Heart left ventricle (tissue), 16 donors: Measurements from ENCODE around the gene PCNA. TPM values are rescaled to one million over a fixed set of nuclear protein-coding genes. Genes with fewer than 3 reads are reported as not detected.
"Not testable (repeated sequence)": the region's sequence is repeated elsewhere in the genome, so short reads cannot be mapped to it uniquely, and the experiment has no call there.

Source experiments
- ATAC-seq, 4 donors: fragments of 200-7000 bp; cut with Tn5 transposase; one replicate each; pipeline ENCODE4 v1.9.1; 2020 to 2022; ENCODE audit warnings: moderate library complexity in 4 of 4, mild to moderate bottlenecking in 3 of 4, moderate number of reproducible peaks in 1 of 4
- DNase-seq, 5 donors: peaks; one replicate each; pipeline ENCODE4 v3.0.0-alpha.2; 2020
- H3K27ac ChIP-seq, 12 donors: fragments of 200-600 bp; sonication (generic) in 4 of 12; one replicate each; pipeline versions ENCODE4 v1.5.0 to v1.8.0; 2016 to 2022; ENCODE audit warnings: mild to moderate bottlenecking in 2 of 12
- H3K27me3 ChIP-seq, 9 donors: fragments of 200-600 bp; sonication (generic) in 2 of 9; one replicate each; pipeline versions ENCODE4 v1.5.1 to v1.8.0; 2016 to 2022; ENCODE audit warnings: mild to moderate bottlenecking in 3 of 9
- H3K36me3 ChIP-seq, 9 donors: fragments of 200-600 bp; sonication (generic) in 2 of 9; one replicate each; pipeline versions ENCODE4 v1.5.0 to v1.8.0; 2018 to 2022; ENCODE audit warnings: mild to moderate bottlenecking in 2 of 9
- H3K4me1 ChIP-seq, 12 donors: fragments of 200-600 bp; sonication (generic) in 4 of 12; one replicate each; pipeline versions ENCODE4 v1.5.0 to v1.8.0; 2016 to 2022; ENCODE audit warnings: mild to moderate bottlenecking in 3 of 12
- H3K4me3 ChIP-seq, 12 donors: fragments of 200-600 bp; sonication (generic) in 4 of 12; one replicate each; pipeline versions ENCODE4 v1.5.0 to v1.8.0; 2017 to 2022; ENCODE audit warnings: mild to moderate bottlenecking in 9 of 12, moderate library complexity in 4 of 12
- H3K9me3 ChIP-seq, 12 donors: fragments of 200-600 bp; sonication (generic) in 4 of 12; one replicate each; pipeline versions ENCODE4 v1.5.0 to v1.8.0; 2016 to 2022; ENCODE audit warnings: mild to moderate bottlenecking in 1 of 12
- CTCF ChIP-seq, 12 donors: fragments of 200-600 bp; sonication (generic) in 4 of 12; IDR thresholded peaks; one replicate each; pipeline versions ENCODE4 v1.5.0 to v1.8.0; 2018 to 2022; ENCODE audit warnings: antibody characterized with exemption in 12 of 12, mild to moderate bottlenecking in 5 of 12
- POLR2A ChIP-seq, 2 donors: fragments of 450-650 bp; IDR thresholded peaks; one replicate each; pipeline ENCODE4 v1.6.1; 2017; ENCODE audit warnings: antibody characterized with exemption in 2 of 2, mild to moderate bottlenecking in 2 of 2, moderate library complexity in 2 of 2
- WGBS, 4 donors: extraction: QIAGEN DNeasy Blood & Tissue Kit in 2 of 4; methylation state at CpG; one replicate each; pipeline versions ENCODE4 v1.1.5 to v1.1.7; 2013 to 2018; 5-methylcytosine and 5-hydroxymethylcytosine counted together
- intact Hi-C, 10 donors: fragments of 100-400 bp; cut with DNase I; formaldehyde crosslinking; loops; one replicate each; pipeline versions ENCODE4 v1.11.1 to v1.14.2; 2022
- polyA plus RNA-seq, 2 donors: library from polyadenylated mRNA; stranded (reverse); fragments of 200-250 nt; gene quantifications; one replicate each; pipeline ENCODE4 v1.2.3, GENCODE V29; 2013
- total RNA-seq, 9 donors: library from RNA; depleted of rRNA in 2 of 9; stranded (reverse); fragments of >200 nt in 2 of 9; fragmentation: NEBNext Ultra II Directional in 3 of 9; extraction: Animal tissue kit (Norgen Biotek cat#: 25700) in 3 of 9; gene quantifications; one replicate each; pipeline versions ENCODE4 v1.1.0 to v1.2.4, GENCODE V29; 2016 to 2023
- donor health status: ischemic (EF 13 %, LVEDD 7.1; RV severe dilation, severe dysfunction).
- donor health status: healthy with polysubstance abuse.
- donor health status: DM: no; HTN: yes; CAD: no.
- donor health status: DM: no; HTN: no; CAD: no.
- donor health status: ischemic (EF 25% LVEDD 6.9; RV normal size, moderate dysfunction).
- donor health status: ischemic (EF 25% LVEDD 5.7; RV mildly dilated, moderate dysfunction).
- donor health status: healthy.
- donor health status: DM: yes; HTN: yes; CAD: no.
- donor health status: ischemic (EF 35%, LVEDD 5.7; RV mildly dilated, moderate dysfunction).
- donor health status: nonischemic (EF 11% LVEDD 7.7; RV severe dilation, severe dysfunction).
- donor health status: DM: yes; HTN: yes; CAD: no.
- donor health status: PGD.
- donor health status: ischemic (EF 29% LVEDD 5.4; RV normal size, mild dysfunction).
- donor health status: nonischemic (EF 23%, LVEDD 6.1; RV moderate dilation, normal function).

The PCNA gene
- total and polyA plus RNA-seq, 11 donors = 18.7 to 52.7 (median 22.9) TPM

- H3K36me3 ChIP-seq = no peaks in the 10 kb centered on the region
- H3K4me3 ChIP-seq = no peak overlapping the region
- peaks cover 0 to 62% (median 0%) of the 10 kb centered on the region in 12 donors for H3K4me1 ChIP-seq
- intact Hi-C loops = no loop called here
- 91 to 92% (median 92%) methylated on average over 10 of the region's 10 CpGs for WGBS, 4 donors
- no peaks in the 10 kb centered on the region for H3K27me3 ChIP-seq
- H3K27ac ChIP-seq = peak overlapping the region in 1 of 12 donors; percentile 97
- TF ChIP-seq POLR2A (IDR thresholded peaks at IDR 0.05) (no peak), CTCF (IDR thresholded peaks at IDR 0.05) (no peak)
- DNase-seq (peak; percentile 21 to 77 (median 60)), ATAC-seq (peak; percentile 44 to 79 (median 74))
- no peaks in the 10 kb centered on the region for H3K9me3 ChIP-seq
Observed at GRCh38 chr20:5080384-5080877, 39.3 kb downstream of the PCNA start.

GRCh38 chr20:5078399-5078958, 41.3 kb downstream of the PCNA start:
- peak overlapping the region; percentile 22 to 97 (median 53) for H3K27ac ChIP-seq
- 45 to 61% (median 55%) methylated on average over 11 of the region's 11 CpGs for WGBS, 4 donors
- peaks cover 0 to 64% (median 6%) of the 10 kb centered on the region in 12 donors for H3K4me1 ChIP-seq
- no peaks in the 10 kb centered on the region for H3K27me3 ChIP-seq
- H3K36me3 ChIP-seq = no peaks in the 10 kb centered on the region
- DNase-seq (peak; percentile 61 to 71 (median 69)), ATAC-seq (peak; percentile 78 to 92 (median 84))
- TF ChIP-seq POLR2A (IDR thresholded peaks at IDR 0.05) = no peak
- no peak for TF ChIP-seq CTCF (IDR thresholded peaks at IDR 0.05)
- intact Hi-C loops = no loop called here
- peak overlapping the region in 9 of 12 donors; percentile 19 to 50 (median 37) for H3K4me3 ChIP-seq
- no peaks in the 10 kb centered on the region for H3K9me3 ChIP-seq

GRCh38 chr20:5077761-5078387, 41.9 kb downstream of the PCNA start:
- Histone ChIP-seq H3K4me1 (peaks cover 0 to 70% (median 12%) of the 10 kb centered on the region in 12 donors), H3K27me3 (no peaks in the 10 kb centered on the region), H3K27ac (peak overlapping the region; percentile 22 to 97 (median 53)), H3K9me3 (no peaks in the 10 kb centered on the region), H3K36me3 (no peaks in the 10 kb centered on the region), H3K4me3 (peak overlapping the region in 8 of 12 donors; percentile 19 to 50 (median 38))
- DNase-seq = no peak
- no peak for ATAC-seq
- WGBS, 4 donors = 62 to 68% (median 68%) methylated on average over 4 of the region's 4 CpGs
- TF ChIP-seq POLR2A (IDR thresholded peaks at IDR 0.05) = no peak
- intact Hi-C loops = no loop called here

GRCh38 chr20:5076913-5077312, 42.8 kb downstream of the PCNA start:
- WGBS, 4 donors = 93 to 96% (median 95%) methylated on average over 2 of the region's 2 CpGs
- H3K9me3 ChIP-seq, H3K36me3 ChIP-seq, H3K4me3 ChIP-seq, H3K27me3 ChIP-seq, H3K27ac ChIP-seq, intact Hi-C loops, DNase-seq, ATAC-seq: not testable (repeated sequence)
- H3K4me1 ChIP-seq = peaks cover 0 to 71% (median 12%) of the 10 kb centered on the region in 12 donors

- H3K36me3 ChIP-seq = no peaks in the 10 kb centered on the region
Observed at GRCh38 chr20:5074232-5074674, 45.5 kb downstream of the PCNA start.

More at GRCh38 chr20:5074232-5074674, 45.5 kb downstream of the PCNA start:
- Histone ChIP-seq H3K4me1 (peaks cover 0 to 46% (median 12%) of the 10 kb centered on the region in 12 donors), H3K9me3 (no peaks in the 10 kb centered on the region), H3K27me3 (no peaks in the 10 kb centered on the region), H3K27ac (peak overlapping the region in 2 of 12 donors; percentile 48 to 72), H3K4me3 (no peak overlapping the region)
- no peak for TF ChIP-seq CTCF (IDR thresholded peaks at IDR 0.05)
- no peak for TF ChIP-seq POLR2A (IDR thresholded peaks at IDR 0.05)
- WGBS, 4 donors = 89 to 96% (median 92%) methylated on average over 3 of the region's 3 CpGs
- ATAC-seq (no peak), DNase-seq (no peak)
- intact Hi-C loops = no loop called here
